ENCODE measurements around the gene TUNAR. TPM values are rescaled to one million over a fixed set of nuclear protein-coding genes. Genes with fewer than 3 reads are reported as not detected.

Gene TUNAR
- total RNA-seq, 1 experiment from 2014 or later: not detected

- TF ChIP-seq CTCF (conservative IDR thresholded peaks at IDR 0.05; ENCODE audit: low read depth, low read length) (no peak), EZH2 (IDR thresholded peaks at IDR 0.05; ENCODE audit: borderline replicate concordance, low read depth, low read length, poor library complexity, severe bottlenecking) (no peak)
- H3K4me1 ChIP-seq (ENCODE audit: insufficient read depth, low read length, poor library complexity, severe bottlenecking): no peaks in the 10 kb centered on the region
- no peak overlapping the region for H3K27ac ChIP-seq (ENCODE audit: low read depth, low read length, poor library complexity, severe bottlenecking)
- H3K36me3 ChIP-seq (ENCODE audit: insufficient read depth, low read length, poor library complexity, severe bottlenecking): no peaks in the 10 kb centered on the region
- no peak overlapping the region for H3K4me3 ChIP-seq (ENCODE audit: low read depth, low read length, poor library complexity, severe bottlenecking)
- no peaks in the 10 kb centered on the region for H3K9me3 ChIP-seq (ENCODE audit: low read depth, low read length, poor library complexity, severe bottlenecking)
- no peak for DNase-seq (ENCODE audit: low spot score)
- CTCF ChIA-PET: no interaction called here
- POLR2A ChIA-PET (ENCODE audit: low non-redundant PET): no interaction called here
- BruUV-seq (replicated peaks): no TSS peak
- intact Hi-C loops (cut with micrococcal nuclease; ENCODE audit: unreplicated experiment): loop anchor here (10.0 kb wide), 1 partner anchor 172 kb away; no protein-coding TSS in a partner anchor
- no peaks in the 10 kb centered on the region for H3K27me3 ChIP-seq (replicated peaks; ENCODE audit: insufficient read depth, low read depth, low read length, poor library complexity)
These were observed 80.2 kb downstream of the TUNAR start for GRCh38 chr14:95956601-95957460.

DNA sequence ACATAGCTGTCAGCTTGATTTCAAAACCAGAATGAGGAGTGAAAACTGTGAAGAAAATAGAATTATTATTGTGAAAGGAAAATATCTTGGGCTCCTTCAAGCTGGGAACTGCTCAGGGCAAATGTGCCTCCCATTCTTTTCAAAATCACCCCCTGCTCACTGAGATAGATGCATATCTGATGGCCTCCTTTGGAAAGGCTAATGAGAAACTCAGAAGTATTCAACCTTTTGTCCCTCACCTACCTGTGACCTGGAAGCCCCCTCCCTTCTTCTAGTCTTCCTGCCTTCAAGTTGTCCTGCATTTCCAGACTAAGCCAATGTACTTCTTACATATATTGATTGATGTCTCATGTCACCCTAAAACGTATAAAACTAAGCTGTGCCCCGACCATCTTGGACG is 81.5 kb downstream of the TUNAR start:
- intact Hi-C loops (cut with micrococcal nuclease; ENCODE audit: unreplicated experiment): loop anchor here (10.0 kb wide), 1 partner anchor 173 kb away; no protein-coding TSS in a partner anchor
- ChIA-PET CTCF (no interaction called here), POLR2A (ENCODE audit: low non-redundant PET) (no interaction called here)

DNA sequence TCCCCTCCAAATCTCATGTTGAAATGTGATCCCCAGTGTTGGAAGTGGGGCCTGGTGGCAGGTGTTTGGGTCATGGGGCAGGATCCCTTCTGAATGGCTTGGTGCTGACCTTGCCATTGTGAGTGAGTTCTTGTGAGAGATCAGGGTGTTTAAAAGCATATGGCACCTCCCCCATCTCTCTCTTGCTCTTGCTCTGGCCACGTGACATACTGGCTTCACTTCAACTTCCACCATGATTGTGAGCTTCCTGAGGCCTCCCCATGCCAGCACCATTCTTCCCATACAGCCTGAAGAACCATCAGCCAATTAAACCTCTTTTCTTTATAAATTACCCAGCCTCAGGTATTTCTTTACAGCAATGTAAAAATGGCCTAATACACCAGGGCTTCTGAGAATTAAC is 82.7 kb downstream of the TUNAR start:
- BruUV-seq (replicated peaks): no TSS peak
- no peak overlapping the region for H3K4me3 ChIP-seq (ENCODE audit: low read depth, low read length, poor library complexity, severe bottlenecking)
- H3K4me1 ChIP-seq (ENCODE audit: insufficient read depth, low read length, poor library complexity, severe bottlenecking): no peaks in the 10 kb centered on the region
- H3K36me3 ChIP-seq (ENCODE audit: insufficient read depth, low read length, poor library complexity, severe bottlenecking): no peaks in the 10 kb centered on the region
- intact Hi-C loops (cut with micrococcal nuclease; ENCODE audit: unreplicated experiment): loop anchor here (10.0 kb wide), 1 partner anchor 175 kb away; no protein-coding TSS in a partner anchor
- H3K27ac ChIP-seq (ENCODE audit: low read depth, low read length, poor library complexity, severe bottlenecking): no peak overlapping the region
- ChIA-PET POLR2A (ENCODE audit: low non-redundant PET) (no interaction called here), CTCF (no interaction called here)
- H3K27me3 ChIP-seq (replicated peaks; ENCODE audit: insufficient read depth, low read depth, low read length, poor library complexity): peaks cover 4% of the 10 kb centered on the region
- H3K9me3 ChIP-seq (ENCODE audit: low read depth, low read length, poor library complexity, severe bottlenecking): no peaks in the 10 kb centered on the region
- no peak for TF ChIP-seq EZH2 (IDR thresholded peaks at IDR 0.05; ENCODE audit: borderline replicate concordance, low read depth, low read length, poor library complexity, severe bottlenecking)
- no peak for TF ChIP-seq CTCF (conservative IDR thresholded peaks at IDR 0.05; ENCODE audit: low read depth, low read length)
- DNase-seq (ENCODE audit: low spot score): no peak

More for the DNA sequence above, 81.5 kb downstream of the TUNAR start:
- Histone ChIP-seq H3K4me1 (ENCODE audit: insufficient read depth, low read length, poor library complexity, severe bottlenecking) (no peaks in the 10 kb centered on the region), H3K4me3 (ENCODE audit: low read depth, low read length, poor library complexity, severe bottlenecking) (no peak overlapping the region), H3K27ac (ENCODE audit: low read depth, low read length, poor library complexity, severe bottlenecking) (no peak overlapping the region), H3K36me3 (ENCODE audit: insufficient read depth, low read length, poor library complexity, severe bottlenecking) (no peaks in the 10 kb centered on the region), H3K9me3 (ENCODE audit: low read depth, low read length, poor library complexity, severe bottlenecking) (no peaks in the 10 kb centered on the region), H3K27me3 (replicated peaks; ENCODE audit: insufficient read depth, low read depth, low read length, poor library complexity) (peaks cover 4% of the 10 kb centered on the region)
- BruUV-seq (replicated peaks): no TSS peak
- DNase-seq (ENCODE audit: low spot score): no peak
- TF ChIP-seq CTCF (conservative IDR thresholded peaks at IDR 0.05; ENCODE audit: low read depth, low read length): no peak
- no peak for TF ChIP-seq EZH2 (IDR thresholded peaks at IDR 0.05; ENCODE audit: borderline replicate concordance, low read depth, low read length, poor library complexity, severe bottlenecking)

Data from A673 (cell line).